ENCODE measurements around the gene WDR45B. TPM values are rescaled to one million over a fixed set of nuclear protein-coding genes. Genes with fewer than 3 reads are reported as not detected.
"Not testable (repeated sequence)": the region's sequence is repeated elsewhere in the genome, so short reads cannot be mapped to it uniquely, and the experiment has no call there.

The WDR45B gene
- total RNA-seq, 1 experiment from 2014 or later, result 102 TPM

GRCh38 chr17:82588266-82589175 is 59.7 kb downstream of the WDR45B start:
- DNase-seq (ENCODE audit: extremely low read depth, low read depth), result no peak

- DNase-seq (ENCODE audit: extremely low read depth, low read depth), result no peak
Observed at GRCh38 chr17:82587234-82588086, 60.8 kb downstream of the WDR45B start.

GRCh38 chr17:82586576-82587233 is 61.5 kb downstream of the WDR45B start:
- DNase-seq (ENCODE audit: extremely low read depth, low read depth), result no peak

- DNase-seq (ENCODE audit: extremely low read depth, low read depth), result not testable (repeated sequence)
Observed at GRCh38 chr17:82585935-82586575, 62.2 kb downstream of the WDR45B start.

- no peak for DNase-seq (ENCODE audit: extremely low read depth, low read depth)
Observed at GRCh38 chr17:82583720-82584234, 64.5 kb downstream of the WDR45B start.

- no peak for DNase-seq (ENCODE audit: extremely low read depth, low read depth)
Observed at GRCh38 chr17:82582709-82583108, 65.5 kb downstream of the WDR45B start.

GRCh38 chr17:82582213-82582612 is 66.0 kb downstream of the WDR45B start:
- no peak for DNase-seq (ENCODE audit: extremely low read depth, low read depth)

GRCh38 chr17:82579969-82580368 is 68.3 kb downstream of the WDR45B start:
- not testable (repeated sequence) for DNase-seq (ENCODE audit: extremely low read depth, low read depth)

GRCh38 chr17:82577300-82577699 is 70.9 kb downstream of the WDR45B start:
- DNase-seq (ENCODE audit: extremely low read depth, low read depth), result no peak

GRCh38 chr17:82575581-82576221 is 72.5 kb downstream of the WDR45B start:
- not testable (repeated sequence) for DNase-seq (ENCODE audit: extremely low read depth, low read depth)

GRCh38 chr17:82574041-82574440 is 74.2 kb downstream of the WDR45B start:
- no peak for DNase-seq (ENCODE audit: extremely low read depth, low read depth)

- no peak for DNase-seq (ENCODE audit: extremely low read depth, low read depth)
Observed at GRCh38 chr17:82571855-82572254, 76.4 kb downstream of the WDR45B start.

GRCh38 chr17:82570277-82570676 is 78.0 kb downstream of the WDR45B start:
- DNase-seq (ENCODE audit: extremely low read depth, low read depth), result no peak

- no peak for DNase-seq (ENCODE audit: extremely low read depth, low read depth)
Observed at GRCh38 chr17:82569621-82570020, 78.6 kb downstream of the WDR45B start.

GRCh38 chr17:82568997-82569393 is 79.2 kb downstream of the WDR45B start:
- no peak for DNase-seq (ENCODE audit: extremely low read depth, low read depth)

GRCh38 chr17:82567286-82567685 is 81.0 kb downstream of the WDR45B start:
- no peak for DNase-seq (ENCODE audit: extremely low read depth, low read depth)

GRCh38 chr17:82566129-82566960 is 81.9 kb downstream of the WDR45B start:
- DNase-seq (ENCODE audit: extremely low read depth, low read depth), result no peak

- DNase-seq (ENCODE audit: extremely low read depth, low read depth), result no peak
Observed at GRCh38 chr17:82565551-82565950, 82.7 kb downstream of the WDR45B start.

Data from NCI-H460 (cell line).